GM19351 (cell line): Measurements from ENCODE around the gene LRIT2.

Experiments
- ATAC-seq: cut with Tn5 transposase; IDR thresholded peaks from one replicate; pipeline ENCODE4 v1.9.1; 2021; ENCODE audit warnings: mild to moderate bottlenecking, moderate library complexity; ENCODE audit not compliant: unreplicated experiment

LRIT2 gene

GRCh38 chr10:84208023-84208422, 17.3 kb downstream of the LRIT2 start:
- ATAC-seq: no peak

DNA sequence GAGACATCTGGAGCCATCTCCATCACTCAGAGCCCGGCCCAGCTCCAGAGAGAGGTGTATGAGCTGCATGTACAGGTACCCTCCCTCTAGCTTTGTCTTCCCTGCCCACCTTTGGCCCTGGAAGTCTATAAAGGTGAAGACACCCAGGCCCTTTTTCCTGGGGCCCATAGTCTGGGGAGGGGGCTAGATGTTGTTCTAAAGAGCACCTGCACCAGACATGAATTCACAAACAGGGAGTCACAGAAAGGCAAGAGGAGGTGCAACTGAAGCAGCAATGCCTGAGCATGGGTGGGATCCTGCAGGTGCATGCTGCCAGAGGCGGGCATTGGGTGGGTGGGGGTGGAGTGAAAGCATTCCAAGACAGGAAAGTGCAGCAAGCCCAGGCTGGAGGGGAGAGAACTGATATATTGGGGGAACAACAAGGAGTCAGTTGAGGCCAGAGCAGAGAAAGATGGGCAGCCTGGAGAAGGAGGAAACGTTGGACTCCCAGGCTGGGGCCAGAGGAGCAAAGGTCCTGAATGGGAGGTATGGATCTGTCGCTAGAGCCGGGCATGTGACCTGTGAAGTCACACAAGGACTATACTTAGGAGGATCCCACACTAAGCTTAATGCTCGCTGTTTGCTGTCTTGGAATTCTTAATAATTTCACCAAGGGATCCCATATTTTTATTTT, 19.4 kb downstream of the LRIT2 start:
- ATAC-seq: no peak

DNA sequence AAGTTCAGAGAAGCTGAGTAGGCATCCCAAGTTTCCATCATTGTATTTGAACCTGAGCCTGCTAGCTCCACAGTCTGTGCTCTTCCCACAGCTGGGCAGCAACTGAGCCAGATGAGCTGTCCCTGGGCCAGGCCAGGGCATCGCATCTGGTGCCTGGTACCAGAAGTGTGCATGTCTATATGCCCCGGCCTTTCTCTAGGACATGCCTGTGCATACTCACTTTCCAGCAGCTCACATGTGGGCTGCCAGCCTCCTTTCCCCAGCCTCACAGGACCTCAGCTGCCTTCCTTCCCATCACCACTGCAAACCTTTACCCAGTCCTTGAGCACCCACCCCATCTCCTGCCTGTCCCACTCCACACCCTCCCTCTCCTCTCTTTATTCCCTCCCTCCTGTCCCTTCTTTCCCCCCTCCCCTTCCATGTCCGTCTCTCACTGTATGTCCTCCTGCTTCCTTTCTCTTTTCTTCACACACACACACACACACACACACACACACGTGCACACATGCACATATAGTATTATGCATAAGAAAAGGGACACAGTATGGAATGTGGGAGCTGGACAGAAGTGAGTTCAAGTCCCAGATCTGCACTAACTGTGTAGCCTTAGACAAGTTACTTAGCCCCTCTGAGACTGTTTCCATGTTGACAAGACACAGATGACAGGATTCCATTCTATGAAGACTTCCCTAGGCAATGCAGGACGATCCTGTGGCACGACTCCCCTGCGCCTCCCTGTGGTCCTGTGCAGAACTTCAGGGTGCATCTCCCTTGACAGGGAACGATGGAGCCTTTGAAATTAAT, 20.1 kb downstream of the LRIT2 start:
- peak; percentile 76 for ATAC-seq

DNA sequence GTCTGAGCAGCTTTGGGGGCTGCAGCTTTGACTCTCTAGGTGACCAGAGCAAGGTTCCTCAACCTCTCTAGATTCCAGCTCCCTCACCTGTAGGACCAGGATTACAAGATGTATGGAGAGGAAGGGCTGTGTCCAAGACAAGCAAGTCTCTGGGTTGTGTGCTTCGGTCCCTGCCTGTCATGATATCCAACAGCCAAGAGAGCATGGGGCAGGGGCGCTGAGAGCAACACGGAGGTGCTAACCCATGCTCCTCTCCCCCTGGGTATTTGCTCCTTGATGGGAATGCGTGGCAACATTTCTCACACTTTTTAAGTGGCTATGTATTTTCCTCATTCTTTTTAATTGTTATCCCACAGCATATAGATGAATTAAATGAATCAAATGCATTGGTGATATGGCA, 20.7 kb downstream of the LRIT2 start:
- ATAC-seq: no peak

- ATAC-seq: peak; percentile 79
Observed at GRCh38 chr10:84204122-84204521, 21.2 kb downstream of the LRIT2 start.

GRCh38 chr10:84202349-84202748, 23.0 kb downstream of the LRIT2 start:
- no peak for ATAC-seq

DNA sequence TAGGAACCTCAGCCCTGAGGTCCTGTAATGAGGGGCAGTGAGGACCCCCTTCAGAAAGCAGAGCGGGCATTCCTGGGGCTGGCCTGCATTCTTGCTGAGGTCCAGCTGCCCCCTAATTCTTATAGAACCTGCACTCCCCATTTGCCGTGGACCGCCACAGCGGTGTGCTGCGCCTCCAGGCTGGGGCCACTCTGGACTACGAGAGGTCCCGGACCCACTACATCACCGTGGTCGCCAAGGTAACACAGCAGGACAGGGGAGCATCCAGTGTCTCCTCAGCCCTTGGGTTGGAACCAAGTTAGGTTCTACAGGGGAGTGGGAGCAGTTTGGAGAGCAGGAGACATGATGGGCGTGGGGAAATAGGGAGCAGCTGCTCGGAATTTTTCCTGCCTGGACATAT, 23.7 kb downstream of the LRIT2 start:
- no peak for ATAC-seq

DNA sequence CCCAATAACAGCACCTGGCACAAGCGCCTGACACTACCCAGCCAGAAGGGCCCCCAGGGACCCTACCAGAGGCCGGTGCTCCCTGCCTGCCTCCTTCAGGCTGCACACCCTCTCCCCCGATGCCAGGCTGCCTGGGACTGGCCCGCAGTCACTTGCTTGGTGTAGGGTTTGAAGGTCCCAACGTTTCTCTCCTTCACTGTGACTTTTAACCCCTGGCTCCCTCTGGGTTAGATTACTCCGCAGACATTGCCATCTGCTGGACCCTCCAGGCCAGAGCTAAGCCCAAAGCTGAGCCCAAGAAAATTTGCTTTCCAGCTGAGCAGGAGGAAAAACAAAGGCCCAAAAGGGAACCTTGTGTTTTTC, 24.1 kb downstream of the LRIT2 start:
- ATAC-seq: no peak

- no peak for ATAC-seq
Observed at GRCh38 chr10:84200537-84201243, 24.7 kb downstream of the LRIT2 start.

DNA sequence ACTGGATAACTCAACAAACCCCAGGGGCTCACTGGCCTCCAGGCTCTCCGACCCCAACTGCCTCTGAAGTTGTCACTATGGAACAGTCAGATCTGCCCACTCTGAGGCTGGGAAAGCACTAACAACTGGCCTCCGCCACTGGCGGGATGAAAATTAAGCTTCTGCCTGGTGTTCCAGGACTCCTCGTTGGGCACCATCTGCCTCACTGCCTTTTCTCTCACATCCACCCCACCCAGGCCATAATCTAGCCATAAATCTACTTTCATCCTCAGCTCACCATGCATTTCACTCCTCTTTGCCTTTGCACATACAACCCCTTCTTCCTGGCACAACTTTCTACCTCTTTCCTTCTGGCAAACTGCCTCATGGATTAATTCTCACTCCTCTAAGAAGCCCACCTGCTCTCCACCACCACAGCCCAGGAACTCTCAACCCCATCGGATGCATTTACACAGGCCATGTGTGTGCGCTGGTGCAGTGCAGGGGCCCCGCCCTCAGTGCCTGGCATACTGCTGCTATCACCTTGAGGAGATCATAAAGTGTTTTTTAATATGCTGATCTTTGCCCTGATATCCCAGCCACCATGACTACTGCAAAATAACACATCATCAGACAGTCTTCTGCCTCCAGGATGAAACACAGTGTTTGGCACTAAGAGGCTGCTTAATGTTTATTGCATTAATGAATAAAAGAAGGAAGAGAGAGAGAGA, 27.0 kb downstream of the LRIT2 start:
- ATAC-seq: no peak

GRCh38 chr10:84197643-84198042, 27.7 kb downstream of the LRIT2 start:
- no peak for ATAC-seq

GRCh38 chr10:84196941-84197340, 28.4 kb downstream of the LRIT2 start:
- ATAC-seq: no peak

GRCh38 chr10:84196083-84196482, 29.3 kb downstream of the LRIT2 start:
- no peak for ATAC-seq

DNA sequence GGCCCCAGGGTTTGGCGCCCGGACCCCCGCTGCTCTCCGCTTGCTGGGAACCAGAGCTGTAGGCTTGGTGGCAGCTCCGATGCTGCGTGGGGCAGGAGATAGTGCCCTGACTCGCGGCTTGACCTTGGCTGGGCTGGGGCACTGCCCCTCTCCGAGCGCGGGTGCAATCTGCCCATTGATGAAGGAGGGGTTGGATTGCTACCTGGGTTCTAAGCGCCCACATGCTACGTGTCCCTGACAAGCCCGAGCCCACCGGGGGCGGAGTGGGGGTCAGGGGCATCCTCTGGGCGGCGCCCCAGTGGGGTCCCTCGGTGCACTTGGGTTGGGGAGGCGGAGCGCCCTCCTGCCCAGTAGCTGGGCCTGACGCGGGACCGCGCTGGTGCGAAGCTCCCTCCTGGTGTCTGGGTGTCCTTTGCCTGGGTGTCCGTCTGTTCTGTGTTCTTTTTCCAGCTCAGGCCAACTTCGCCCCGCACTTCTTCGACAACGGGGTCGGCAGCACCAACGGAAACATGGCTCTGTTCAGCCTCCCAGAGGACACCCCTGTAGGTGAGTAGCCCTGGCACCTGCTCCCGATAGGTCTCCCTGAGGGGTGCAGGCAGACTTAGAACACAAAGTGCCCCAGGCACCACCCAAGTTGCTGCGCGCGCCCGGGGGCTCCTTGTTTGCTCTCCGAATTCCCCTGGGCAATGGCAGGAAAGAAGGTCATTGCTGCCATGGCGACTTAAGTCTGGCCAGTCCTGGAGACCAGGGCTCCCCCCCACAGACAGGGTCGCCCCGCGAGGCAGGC, 30.1 kb downstream of the LRIT2 start:
- no peak for ATAC-seq

- ATAC-seq: peak; percentile 90
Observed at GRCh38 chr10:84194424-84195043, 30.8 kb downstream of the LRIT2 start, which contains the start of gene CDHR1. CDHR1 (plus strand) TSS chr10:84194537; CDS start chr10:84194761, 224 bp downstream.

GRCh38 chr10:84193846-84194423, 31.4 kb downstream of the LRIT2 start:
- ATAC-seq: peak; percentile 19

DNA sequence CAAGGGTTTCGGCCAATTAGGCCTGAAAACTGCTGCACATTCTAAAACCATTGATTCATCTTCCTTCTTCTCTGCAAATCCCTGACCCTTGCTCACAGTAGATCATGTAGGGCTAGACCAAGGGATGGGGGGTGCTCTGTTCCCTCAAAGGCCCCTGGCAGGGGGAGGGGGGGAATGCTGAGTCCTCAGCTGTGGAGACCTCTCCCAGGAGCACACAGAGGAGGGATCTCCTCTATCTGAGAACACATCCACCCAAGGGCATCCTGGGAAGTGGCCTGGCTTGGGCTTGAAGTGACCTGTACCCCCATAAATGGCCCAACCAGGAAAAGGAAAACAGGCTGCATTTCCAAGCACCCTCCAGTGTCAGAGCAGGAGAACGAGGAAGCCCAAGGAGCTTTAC, 32.0 kb downstream of the LRIT2 start:
- ATAC-seq: no peak

GRCh38 chr10:84191106-84191505, 34.2 kb downstream of the LRIT2 start:
- ATAC-seq: no peak

DNA sequence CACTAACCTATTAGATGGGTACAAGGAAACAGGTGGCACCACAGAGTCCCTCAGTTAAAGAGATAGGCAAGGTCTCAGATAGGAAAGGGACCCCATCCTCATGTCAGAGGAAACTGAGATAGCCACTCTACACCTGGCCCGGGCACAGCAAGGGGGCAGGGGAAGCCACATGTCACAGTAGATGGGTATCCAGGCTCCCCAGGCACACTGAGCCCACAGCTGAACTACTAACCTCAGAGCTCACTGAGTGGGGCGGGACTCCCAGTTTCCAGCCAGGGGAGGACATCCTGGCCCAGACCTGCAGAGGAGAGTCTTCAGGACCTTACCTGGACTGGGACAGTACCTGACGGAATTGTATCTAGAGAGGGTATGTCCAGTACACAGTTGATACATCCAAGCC, 34.7 kb downstream of the LRIT2 start:
- ATAC-seq: no peak

DNA sequence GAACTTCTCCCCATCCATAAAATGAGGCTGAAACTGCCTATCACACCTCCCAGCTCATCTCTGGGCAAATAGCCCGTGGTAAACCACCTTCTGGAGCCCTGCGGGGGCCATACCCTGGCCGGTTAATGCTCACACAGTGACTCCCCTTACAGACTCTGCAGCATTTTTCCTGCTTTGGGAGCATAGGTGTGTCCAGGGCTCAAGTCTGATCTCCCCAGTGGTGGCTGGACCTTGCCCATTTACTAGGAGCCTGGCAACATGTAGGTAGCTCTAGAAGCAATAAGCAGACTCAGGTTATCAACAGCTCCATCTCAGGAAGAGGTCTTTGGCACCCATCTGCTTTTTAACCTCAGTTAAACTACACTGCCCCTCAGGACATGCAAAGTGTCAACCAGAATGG, 36.5 kb downstream of the LRIT2 start:
- no peak for ATAC-seq
